HG02973 (cell line): ENCODE data around the gene AGAP1.

Experiments
- ATAC-seq: cut with Tn5 transposase; IDR thresholded peaks from one replicate; pipeline ENCODE4 v1.9.1; 2021; ENCODE audit warnings: moderate library complexity; ENCODE audit not compliant: unreplicated experiment

AGAP1 gene

GRCh38 chr2:235833971-235834620, 340.3 kb downstream of the AGAP1 start:
- no peak for ATAC-seq

- no peak for ATAC-seq
Observed at GRCh38 chr2:235834781-235835180, 340.9 kb downstream of the AGAP1 start.

- no peak for ATAC-seq
Observed at GRCh38 chr2:235835810-235836209, 342.0 kb downstream of the AGAP1 start.

- no peak for ATAC-seq
Observed at GRCh38 chr2:235836491-235836911, 342.7 kb downstream of the AGAP1 start.

- ATAC-seq: no peak
Observed at GRCh38 chr2:235839226-235839625, 345.4 kb downstream of the AGAP1 start.

GRCh38 chr2:235839974-235840373, 346.1 kb downstream of the AGAP1 start:
- ATAC-seq: no peak

- no peak for ATAC-seq
Observed at GRCh38 chr2:235841863-235842262, 348.0 kb downstream of the AGAP1 start.

- no peak for ATAC-seq
Observed at GRCh38 chr2:235842941-235843340, 349.1 kb downstream of the AGAP1 start.

- ATAC-seq: no peak
Observed at GRCh38 chr2:235843591-235844395, 349.9 kb downstream of the AGAP1 start.

- ATAC-seq: no peak
Observed at GRCh38 chr2:235844561-235844960, 350.7 kb downstream of the AGAP1 start.

- ATAC-seq: no peak
Observed at GRCh38 chr2:235845245-235845644, 351.4 kb downstream of the AGAP1 start.

GRCh38 chr2:235847576-235847975, 353.7 kb downstream of the AGAP1 start:
- no peak for ATAC-seq

GRCh38 chr2:235848055-235848454, 354.2 kb downstream of the AGAP1 start:
- no peak for ATAC-seq

GRCh38 chr2:235848946-235849345, 355.1 kb downstream of the AGAP1 start:
- no peak for ATAC-seq

GRCh38 chr2:235849489-235849888, 355.6 kb downstream of the AGAP1 start:
- no peak for ATAC-seq

- ATAC-seq: no peak
Observed at GRCh38 chr2:235850289-235850688, 356.4 kb downstream of the AGAP1 start.

GRCh38 chr2:235850771-235851551, 357.1 kb downstream of the AGAP1 start:
- ATAC-seq: no peak

- no peak for ATAC-seq
Observed at GRCh38 chr2:235851828-235852525, 358.1 kb downstream of the AGAP1 start.

GRCh38 chr2:235852526-235852920, 358.7 kb downstream of the AGAP1 start:
- ATAC-seq: no peak

GRCh38 chr2:235854276-235854675, 360.4 kb downstream of the AGAP1 start:
- no peak for ATAC-seq

GRCh38 chr2:235855011-235855410, 361.2 kb downstream of the AGAP1 start:
- ATAC-seq: no peak
